Right lobe of liver (tissue), 4 donors: ENCODE data around the gene ATP11C.

Source experiments
- POLR2A ChIP-seq: fragments of 450-650 bp; IDR thresholded peaks from one replicate; pipeline ENCODE4 v1.6.1; 2017; ENCODE audit warnings: antibody characterized with exemption, mild to moderate bottlenecking
- TF ChIP-seq, protein P1 (sequence below), 4 donors: fragments of 200-600 bp in 3 of 4; fragments of 450-650 bp in 1 of 4; IDR thresholded peaks; one replicate each; pipeline versions ENCODE4 v1.5.1 to v1.8.0; 2016 to 2022; ENCODE audit warnings: antibody characterized with exemption in 4 of 4, mild to moderate bottlenecking in 2 of 4
- donor health status: DM: no; HTN: no; CAD: no.
- donor health status: DM: no; HTN: no; CAD: no.
- donor health status: DM: no; HTN: yes; CAD: no.

- TF ChIP-seq, protein P1, sequence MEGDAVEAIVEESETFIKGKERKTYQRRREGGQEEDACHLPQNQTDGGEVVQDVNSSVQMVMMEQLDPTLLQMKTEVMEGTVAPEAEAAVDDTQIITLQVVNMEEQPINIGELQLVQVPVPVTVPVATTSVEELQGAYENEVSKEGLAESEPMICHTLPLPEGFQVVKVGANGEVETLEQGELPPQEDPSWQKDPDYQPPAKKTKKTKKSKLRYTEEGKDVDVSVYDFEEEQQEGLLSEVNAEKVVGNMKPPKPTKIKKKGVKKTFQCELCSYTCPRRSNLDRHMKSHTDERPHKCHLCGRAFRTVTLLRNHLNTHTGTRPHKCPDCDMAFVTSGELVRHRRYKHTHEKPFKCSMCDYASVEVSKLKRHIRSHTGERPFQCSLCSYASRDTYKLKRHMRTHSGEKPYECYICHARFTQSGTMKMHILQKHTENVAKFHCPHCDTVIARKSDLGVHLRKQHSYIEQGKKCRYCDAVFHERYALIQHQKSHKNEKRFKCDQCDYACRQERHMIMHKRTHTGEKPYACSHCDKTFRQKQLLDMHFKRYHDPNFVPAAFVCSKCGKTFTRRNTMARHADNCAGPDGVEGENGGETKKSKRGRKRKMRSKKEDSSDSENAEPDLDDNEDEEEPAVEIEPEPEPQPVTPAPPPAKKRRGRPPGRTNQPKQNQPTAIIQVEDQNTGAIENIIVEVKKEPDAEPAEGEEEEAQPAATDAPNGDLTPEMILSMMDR (IDR thresholded peaks at IDR 0.05), result no peak
- TF ChIP-seq POLR2A, result no peak
These were observed 57.0 kb downstream of the ATP11C start for GRCh38 chrX:139875841-139876240.
